Endodermal cell (in vitro differentiated cells): ENCODE results near the gene ADAM23. TPM values are rescaled to one million over a fixed set of nuclear protein-coding genes. Genes with fewer than 3 reads are reported as not detected.

Source experiments
- DNase-seq: peaks from one replicate; pipeline ENCODE4 v3.0.0-alpha.2; 2017
- H3K27ac ChIP-seq: 2 replicates; pipeline ENCODE4 v1.5.1; 2013; ENCODE audit warnings: mild to moderate bottlenecking, low read depth, low read length, moderate library complexity
- H3K27me3 ChIP-seq: 2 replicates; pipeline ENCODE4 v1.6.1; 2013; ENCODE audit warnings: mild to moderate bottlenecking, low read length, moderate library complexity; ENCODE audit not compliant: insufficient read depth, control insufficient read depth, poor library complexity, severe bottlenecking
- H3K36me3 ChIP-seq: 2 replicates; pipeline ENCODE4 v1.7.0; 2013; ENCODE audit warnings: mild to moderate bottlenecking, low read length, moderate library complexity; ENCODE audit not compliant: control insufficient read depth, insufficient read depth
- H3K4me1 ChIP-seq: one replicate; pipeline ENCODE4 v1.7.0; 2013; ENCODE audit warnings: low read length; ENCODE audit not compliant: control insufficient read depth, insufficient read depth
- H3K4me3 ChIP-seq: 2 replicates; pipeline ENCODE4 v1.5.1; 2013; ENCODE audit warnings: mild to moderate bottlenecking, low read length, moderate library complexity
- H3K9ac ChIP-seq: 2 replicates; pipeline ENCODE4 v1.6.1; 2013; ENCODE audit warnings: mild to moderate bottlenecking, low read length, moderate library complexity; ENCODE audit not compliant: poor library complexity, severe bottlenecking; ENCODE audit errors: extremely low read depth
- H3K9me3 ChIP-seq: 2 replicates; pipeline ENCODE4 v1.6.1; 2013; ENCODE audit warnings: mild to moderate bottlenecking, low read length, moderate library complexity; ENCODE audit not compliant: control insufficient read depth
- H3K27ac Mint-ChIP-seq: 2 replicates; pipeline ENCODE4 v1.8.0; 2020; ENCODE audit warnings: mixed read lengths
- H3K27me3 Mint-ChIP-seq: 2 replicates; pipeline ENCODE4 v1.8.0; 2021; ENCODE audit warnings: mild to moderate bottlenecking, mixed read lengths; ENCODE audit not compliant: insufficient read depth
- H3K36me3 Mint-ChIP-seq: 2 replicates; pipeline ENCODE4 v1.8.0; 2020; ENCODE audit warnings: low read depth, mixed read lengths
- H3K4me1 Mint-ChIP-seq: 2 replicates; pipeline ENCODE4 v1.8.0; 2020; ENCODE audit warnings: mixed read lengths
- H3K4me3 Mint-ChIP-seq: 2 replicates; pipeline ENCODE4 v1.8.0; 2020; ENCODE audit warnings: mild to moderate bottlenecking, moderate library complexity, mixed read lengths
- H3K9me3 Mint-ChIP-seq: 2 replicates; pipeline ENCODE4 v1.8.0; 2020; ENCODE audit warnings: mild to moderate bottlenecking, mixed read lengths
- CTCF ChIP-seq: fragments of 200-600 bp; sonication (generic); conservative IDR thresholded peaks from 2 replicates; pipeline ENCODE4 v1.5.0; 2021; ENCODE audit warnings: antibody characterized with exemption, mild to moderate bottlenecking
- WGBS, 2 experiments: methylation state at CpG; one replicate each; pipeline versions ENCODE4 v1.1.5 to v1.1.7; 2013; ENCODE audit warnings: missing lambda C conversion rate in 2 of 2, mixed read lengths in 1 of 2; ENCODE audit not compliant: insufficient coverage in 1 of 2, insufficient read length in 1 of 2; 5-methylcytosine and 5-hydroxymethylcytosine counted together
- total RNA-seq, 2 donors: library from RNA; stranded (reverse); fragmentation: NEBNext Ultra II Directional in 1 of 2; extraction: Animal tissue kit (Norgen Biotek cat#: 25700) in 1 of 2; gene quantifications; 2 replicates in 1 of 2; 3 replicates in 1 of 2; pipeline ENCODE4 v1.2.1, GENCODE V29; 2021

ADAM23 gene
- total RNA-seq, 2 donors from 2014 or later, result 25.4 to 34.2 TPM

GRCh38 chr2:206456078-206456754 lies 12.9 kb downstream of the ADAM23 start:
- Histone ChIP-seq H3K4me1 (no peaks in the 10 kb centered on the region), H3K9me3 (no peaks in the 10 kb centered on the region), H3K4me3 (no peak overlapping the region), H3K27me3 (no peaks in the 10 kb centered on the region), H3K9ac (no peak overlapping the region), H3K27ac (no peak overlapping the region), H3K36me3 (no peaks in the 10 kb centered on the region)
- H3K4me3 Mint-ChIP-seq, result no peak overlapping the region
- no peaks in the 10 kb centered on the region for H3K27me3 Mint-ChIP-seq
- no peak for DNase-seq
- TF ChIP-seq CTCF, result no peak
- peaks cover 23% of the 10 kb centered on the region for H3K9me3 Mint-ChIP-seq
- peaks cover 21% of the 10 kb centered on the region for H3K4me1 Mint-ChIP-seq
- H3K27ac Mint-ChIP-seq, result no peak overlapping the region
- peaks cover 34% of the 10 kb centered on the region for H3K36me3 Mint-ChIP-seq
- WGBS, 2 experiments, result 91 to 100% methylated on average over 2 to 5 of the region's 5 CpGs

- no peaks in the 10 kb centered on the region for H3K36me3 ChIP-seq
- no peak overlapping the region for H3K27ac Mint-ChIP-seq
- 75 to 83% methylated on average over 2 of the region's 2 CpGs for WGBS, 2 experiments
- H3K4me3 ChIP-seq, result no peak overlapping the region
- H3K9me3 ChIP-seq, result no peaks in the 10 kb centered on the region
- H3K36me3 Mint-ChIP-seq, result peaks cover 34% of the 10 kb centered on the region
- no peak for DNase-seq
- TF ChIP-seq CTCF, result no peak
- H3K9me3 Mint-ChIP-seq, result peaks cover 23% of the 10 kb centered on the region
- no peaks in the 10 kb centered on the region for H3K4me1 ChIP-seq
- no peaks in the 10 kb centered on the region for H3K27me3 ChIP-seq
- H3K4me3 Mint-ChIP-seq, result no peak overlapping the region
- peaks cover 28% of the 10 kb centered on the region for H3K4me1 Mint-ChIP-seq
- no peak overlapping the region for H3K27ac ChIP-seq
- no peaks in the 10 kb centered on the region for H3K27me3 Mint-ChIP-seq
- no peak overlapping the region for H3K9ac ChIP-seq
Observed at GRCh38 chr2:206457188-206457634, 13.9 kb downstream of the ADAM23 start.

- Histone ChIP-seq H3K9me3 (peaks cover 17% of the 10 kb centered on the region), H3K27ac (no peak overlapping the region), H3K4me3 (no peak overlapping the region), H3K9ac (no peak overlapping the region), H3K27me3 (no peaks in the 10 kb centered on the region), H3K4me1 (no peaks in the 10 kb centered on the region), H3K36me3 (no peaks in the 10 kb centered on the region)
- H3K4me1 Mint-ChIP-seq, result peaks cover 17% of the 10 kb centered on the region
- H3K4me3 Mint-ChIP-seq, result no peak overlapping the region
- peaks cover 1% of the 10 kb centered on the region for H3K27me3 Mint-ChIP-seq
- peak; percentile 72 for DNase-seq
- 14 to 33% methylated on average over 3 to 6 of the region's 6 CpGs for WGBS, 2 experiments
- no peak for TF ChIP-seq CTCF
- peaks cover 32% of the 10 kb centered on the region for H3K9me3 Mint-ChIP-seq
- peak overlapping the region; percentile 29 for H3K27ac Mint-ChIP-seq
- peaks cover 41% of the 10 kb centered on the region for H3K36me3 Mint-ChIP-seq
Observed at GRCh38 chr2:206462240-206462854, 19.0 kb downstream of the ADAM23 start.
